Gastrocnemius medialis (tissue), 4 donors: ENCODE data around the gene FKRP. TPM values are rescaled to one million over a fixed set of nuclear protein-coding genes. Genes with fewer than 3 reads are reported as not detected.

Experiments used
- ATAC-seq, 2 donors: fragments of 150-250 bp; one replicate each; pipeline ENCODE4 v1.9.1; 2016
- DNase-seq, 2 donors: peaks; one replicate each; pipeline ENCODE4 v3.0.0-alpha.2; 2019
- H3K27ac ChIP-seq, 4 donors: fragments of 200-600 bp; sonication (generic); 1 replicate in 1 of 4; 2 replicates in 3 of 4; pipeline ENCODE4 v1.5.1; 2016 to 2018; ENCODE audit warnings: mild to moderate bottlenecking in 2 of 4, moderate library complexity in 1 of 4
- H3K27me3 ChIP-seq, 3 donors: fragments of 200-600 bp; sonication (generic) in 2 of 3; 1 replicate in 1 of 3; 2 replicates in 2 of 3; pipeline versions ENCODE4 v1.5.1 to v1.6.0; 2016 to 2019; ENCODE audit warnings: mild to moderate bottlenecking in 1 of 3, moderate library complexity in 1 of 3
- H3K36me3 ChIP-seq, 2 donors: fragments of 200-600 bp; sonication (generic) in 1 of 2; one replicate each; pipeline ENCODE4 v1.5.1; 2017 to 2018
- H3K4me1 ChIP-seq, 2 donors: fragments of 200-600 bp; sonication (generic) in 1 of 2; one replicate each; pipeline ENCODE4 v1.5.1; 2016 to 2017; ENCODE audit warnings: mild to moderate bottlenecking in 2 of 2
- H3K4me3 ChIP-seq, 4 donors: fragments of 200-600 bp; sonication (generic) in 3 of 4; 1 replicate in 1 of 4; 2 replicates in 3 of 4; pipeline ENCODE4 v1.5.1; 2016 to 2019; ENCODE audit warnings: mild to moderate bottlenecking in 2 of 4
- H3K9me3 ChIP-seq, 3 donors: fragments of 200-600 bp; sonication (generic) in 2 of 3; 1 replicate in 1 of 3; 2 replicates in 2 of 3; pipeline ENCODE4 v1.5.1; 2016 to 2019
- POLR2A ChIP-seq, 2 donors: fragments of 450-650 bp; IDR thresholded peaks; one replicate each; pipeline ENCODE4 v1.6.1; 2017; ENCODE audit warnings: antibody characterized with exemption in 2 of 2, mild to moderate bottlenecking in 2 of 2, moderate library complexity in 2 of 2
- in situ Hi-C, 4 donors: fragments of 200-750 bp; cut with MboI; loops; one replicate each; pipeline versions ENCODE4 v1.15.0 to v1.8.0; 2017; ENCODE audit warnings: low sequenced_read_pairs in 4 of 4
- intact Hi-C: fragments of 100-400 bp; cut with DNase I; formaldehyde crosslinking; loops from one replicate; pipeline ENCODE4 v1.15.1; 2023; ENCODE audit warnings: low total_unique reads
- total RNA-seq, 4 donors: library from RNA; depleted of rRNA; stranded (reverse); fragments of >200 nt; gene quantifications; one replicate each; pipeline versions ENCODE4 v1.1.0 to v1.2.3, GENCODE V29; 2016
- TF ChIP-seq, protein P1 (sequence below), 5 experiments: fragments of 450-650 bp in 3 of 5; fragments of 200-600 bp in 2 of 5; sonication (generic) in 2 of 5; IDR thresholded peaks in 4 of 5; conservative IDR thresholded peaks in 1 of 5; 1 replicate in 4 of 5; 2 replicates in 1 of 5; pipeline ENCODE4 v1.5.1; 2016 to 2019; ENCODE audit warnings: antibody characterized with exemption in 5 of 5, mild to moderate bottlenecking in 3 of 5, moderate library complexity in 3 of 5

The FKRP gene
- total RNA-seq, 4 donors from 2014 or later, result 16.5 to 23.0 (median 18.9) TPM

- intact Hi-C loops (no loop called here), in situ Hi-C loops (no loop called here)
- peak; percentile 78 to 90 for TF ChIP-seq POLR2A (IDR thresholded peaks at IDR 0.05)
- TF ChIP-seq, protein P1, sequence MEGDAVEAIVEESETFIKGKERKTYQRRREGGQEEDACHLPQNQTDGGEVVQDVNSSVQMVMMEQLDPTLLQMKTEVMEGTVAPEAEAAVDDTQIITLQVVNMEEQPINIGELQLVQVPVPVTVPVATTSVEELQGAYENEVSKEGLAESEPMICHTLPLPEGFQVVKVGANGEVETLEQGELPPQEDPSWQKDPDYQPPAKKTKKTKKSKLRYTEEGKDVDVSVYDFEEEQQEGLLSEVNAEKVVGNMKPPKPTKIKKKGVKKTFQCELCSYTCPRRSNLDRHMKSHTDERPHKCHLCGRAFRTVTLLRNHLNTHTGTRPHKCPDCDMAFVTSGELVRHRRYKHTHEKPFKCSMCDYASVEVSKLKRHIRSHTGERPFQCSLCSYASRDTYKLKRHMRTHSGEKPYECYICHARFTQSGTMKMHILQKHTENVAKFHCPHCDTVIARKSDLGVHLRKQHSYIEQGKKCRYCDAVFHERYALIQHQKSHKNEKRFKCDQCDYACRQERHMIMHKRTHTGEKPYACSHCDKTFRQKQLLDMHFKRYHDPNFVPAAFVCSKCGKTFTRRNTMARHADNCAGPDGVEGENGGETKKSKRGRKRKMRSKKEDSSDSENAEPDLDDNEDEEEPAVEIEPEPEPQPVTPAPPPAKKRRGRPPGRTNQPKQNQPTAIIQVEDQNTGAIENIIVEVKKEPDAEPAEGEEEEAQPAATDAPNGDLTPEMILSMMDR (IDR thresholded peaks at IDR 0.05 in 4 of 5, conservative IDR thresholded peaks at IDR 0.05 in 1 of 5), result no peak
- ATAC-seq (peak; percentile 78 to 83), DNase-seq (peak; percentile 86 to 90)
- peaks cover 13 to 14% of the 10 kb centered on the region in 2 donors for H3K4me1 ChIP-seq
- H3K36me3 ChIP-seq, result no peaks in the 10 kb centered on the region
- H3K9me3 ChIP-seq, result no peaks in the 10 kb centered on the region
- H3K27ac ChIP-seq, result peak within 1 kb of the TSS; percentile 67 to 80 (median 72)
- H3K27me3 ChIP-seq, result peaks cover 11 to 23% (median 18%) of the 10 kb centered on the region in 3 donors
- peak within 1 kb of the TSS; percentile 57 to 65 (median 62) for H3K4me3 ChIP-seq
Observed at GRCh38 chr19:46788262-46788967, 42.6 kb downstream of the FKRP start, which contains the start of gene SLC1A5. TSS of gene SLC1A5 (minus strand) at chr19:46788594. CDS start at chr19:46787965, 629 bp downstream.

- peaks cover 11 to 27% (median 18%) of the 10 kb centered on the region in 3 donors for H3K27me3 ChIP-seq
- TF ChIP-seq, protein P1 (IDR thresholded peaks at IDR 0.05 in 4 of 5, conservative IDR thresholded peaks at IDR 0.05 in 1 of 5), result no peak
- TF ChIP-seq POLR2A (IDR thresholded peaks at IDR 0.05), result no peak
- no peaks in the 10 kb centered on the region for H3K9me3 ChIP-seq
- ATAC-seq (no peak), DNase-seq (no peak)
- intact Hi-C loops, result no loop called here
- in situ Hi-C loops, result no loop called here
- peak overlapping the region in 2 of 4 donors; percentile 61 to 65 for H3K4me3 ChIP-seq
- no peaks in the 10 kb centered on the region for H3K36me3 ChIP-seq
- no peak overlapping the region for H3K27ac ChIP-seq
- peaks cover 13 to 14% of the 10 kb centered on the region in 2 donors for H3K4me1 ChIP-seq
Observed at GRCh38 chr19:46788968-46789338, 43.1 kb downstream of the FKRP start.

DNA sequence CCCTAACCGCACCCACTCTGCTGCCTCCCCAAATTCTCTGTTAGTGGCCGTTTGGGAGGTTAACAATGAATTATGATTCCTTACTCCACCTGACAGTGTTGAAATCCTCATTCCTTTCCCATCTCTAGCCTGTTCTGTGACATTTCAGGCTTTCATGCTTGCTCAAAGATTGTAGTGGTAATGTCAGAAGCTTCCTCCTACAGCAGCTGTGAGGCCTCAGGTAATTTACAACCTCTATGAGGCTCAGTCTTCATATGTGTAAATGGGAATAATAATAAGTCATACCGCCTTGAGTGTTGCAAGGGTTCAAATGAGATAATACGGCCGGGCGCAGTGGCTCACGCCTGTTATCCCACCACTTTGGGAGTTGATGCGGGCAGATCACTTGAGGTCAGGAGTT, 43.5 kb downstream of the FKRP start:
- DNase-seq (no peak), ATAC-seq (no peak)
- no peak for TF ChIP-seq POLR2A (IDR thresholded peaks at IDR 0.05)
- TF ChIP-seq, protein P1 (IDR thresholded peaks at IDR 0.05 in 4 of 5, conservative IDR thresholded peaks at IDR 0.05 in 1 of 5), result no peak
- peaks cover 11 to 27% (median 18%) of the 10 kb centered on the region in 3 donors for H3K27me3 ChIP-seq
- in situ Hi-C loops, result no loop called here
- no peak overlapping the region for H3K4me3 ChIP-seq
- H3K27ac ChIP-seq, result no peak overlapping the region
- peaks cover 11 to 14% of the 10 kb centered on the region in 2 donors for H3K4me1 ChIP-seq
- intact Hi-C loops, result no loop called here
- no peaks in the 10 kb centered on the region for H3K9me3 ChIP-seq
- no peaks in the 10 kb centered on the region for H3K36me3 ChIP-seq

DNA sequence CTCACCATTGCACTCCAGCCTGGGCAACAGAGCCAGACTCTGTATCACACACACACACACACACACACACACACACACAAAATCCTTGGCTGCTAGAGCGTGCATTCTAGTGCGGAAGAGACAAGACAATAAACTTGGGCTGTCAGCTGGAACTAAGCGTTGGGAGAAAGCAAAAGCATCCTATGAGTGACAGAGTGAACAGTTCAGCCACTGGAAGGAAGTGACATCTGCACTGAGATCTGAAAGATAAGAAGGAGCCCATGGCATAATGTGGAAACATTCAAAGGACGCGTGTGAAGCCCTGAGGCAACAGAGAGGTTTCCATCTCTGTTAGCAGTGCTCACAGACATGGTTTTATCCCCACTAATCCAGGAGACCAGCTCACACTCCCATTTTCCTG, 46.1 kb downstream of the FKRP start:
- DNase-seq (no peak), ATAC-seq (no peak)
- intact Hi-C loops (no loop called here), in situ Hi-C loops (no loop called here)
- Histone ChIP-seq H3K36me3 (no peaks in the 10 kb centered on the region), H3K27ac (no peak overlapping the region), H3K9me3 (no peaks in the 10 kb centered on the region), H3K27me3 (peaks cover 9 to 16% (median 11%) of the 10 kb centered on the region in 3 donors), H3K4me1 (peaks cover 5 to 8% of the 10 kb centered on the region in 2 donors), H3K4me3 (no peak overlapping the region)
- no peak for TF ChIP-seq POLR2A (IDR thresholded peaks at IDR 0.05)
- TF ChIP-seq, protein P1 (IDR thresholded peaks at IDR 0.05 in 4 of 5, conservative IDR thresholded peaks at IDR 0.05 in 1 of 5), result no peak
